ENCODE measurements around the gene AFAP1L2.

The AFAP1L2 gene

GRCh38 chr10:114332301-114333192, 71.8 kb downstream of the AFAP1L2 start:
- no peak for DNase-seq

DNA sequence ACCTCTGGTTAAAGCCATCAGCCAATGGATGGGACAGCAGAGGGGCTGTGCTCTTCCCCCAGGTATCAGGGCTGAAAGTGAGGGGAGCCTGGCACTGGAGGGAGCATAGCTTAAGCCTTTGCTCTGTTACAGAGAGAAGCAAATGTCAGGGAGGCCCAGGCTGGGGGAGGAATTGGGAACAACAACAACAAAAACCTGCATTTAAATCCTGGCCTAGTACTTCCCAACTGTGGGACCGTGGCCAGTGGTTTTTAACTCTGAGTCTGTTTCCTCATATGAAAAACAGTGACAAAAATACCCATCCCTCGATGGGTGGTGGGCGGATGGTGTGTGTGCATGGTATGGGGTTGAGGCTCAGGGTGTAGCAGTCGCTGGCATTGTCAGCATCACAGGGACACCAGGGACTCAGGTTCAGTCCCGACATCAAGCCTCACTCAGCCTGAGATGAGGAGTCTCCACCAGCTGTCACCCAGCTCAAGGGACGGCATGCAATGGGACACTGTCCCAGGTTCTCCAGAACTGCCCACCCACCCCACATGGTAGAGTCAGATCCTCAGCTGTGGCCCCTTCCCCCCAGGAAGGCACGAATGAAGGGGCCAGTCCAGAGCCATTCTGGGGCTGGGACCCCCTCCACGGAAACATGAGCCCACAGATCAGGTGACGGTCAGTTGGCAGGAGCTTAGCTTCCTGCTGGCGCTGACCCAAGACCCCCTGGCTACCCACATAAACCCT, 74.5 kb downstream of the AFAP1L2 start:
- no peak for DNase-seq

- DNase-seq, result no peak
Observed at GRCh38 chr10:114328874-114329273, 75.4 kb downstream of the AFAP1L2 start.

DNA sequence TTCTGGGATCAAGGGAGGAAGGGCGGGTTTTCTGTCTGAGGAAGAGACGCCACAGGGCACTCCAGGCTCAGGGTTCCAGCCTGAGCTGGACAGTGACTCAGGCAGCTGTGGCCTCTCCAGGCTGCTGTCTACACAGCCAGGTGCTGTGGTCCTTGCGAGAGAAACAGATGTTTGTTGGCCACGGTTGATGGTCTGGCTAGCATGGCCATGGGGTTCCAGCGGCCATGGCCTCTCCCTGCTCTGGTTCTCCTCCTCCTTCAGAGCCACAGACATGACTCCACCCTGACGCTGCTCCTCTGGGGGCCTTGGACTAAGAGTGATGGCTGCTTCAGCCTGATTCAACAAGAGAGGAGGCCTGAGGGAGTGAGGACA, 75.9 kb downstream of the AFAP1L2 start:
- no peak for DNase-seq

- no peak for DNase-seq
Observed at GRCh38 chr10:114327537-114328440, 76.5 kb downstream of the AFAP1L2 start.

GRCh38 chr10:114326795-114327194, 77.5 kb downstream of the AFAP1L2 start:
- no peak for DNase-seq

- no peak for DNase-seq
Observed at GRCh38 chr10:114323023-114323422, 81.3 kb downstream of the AFAP1L2 start.

DNA sequence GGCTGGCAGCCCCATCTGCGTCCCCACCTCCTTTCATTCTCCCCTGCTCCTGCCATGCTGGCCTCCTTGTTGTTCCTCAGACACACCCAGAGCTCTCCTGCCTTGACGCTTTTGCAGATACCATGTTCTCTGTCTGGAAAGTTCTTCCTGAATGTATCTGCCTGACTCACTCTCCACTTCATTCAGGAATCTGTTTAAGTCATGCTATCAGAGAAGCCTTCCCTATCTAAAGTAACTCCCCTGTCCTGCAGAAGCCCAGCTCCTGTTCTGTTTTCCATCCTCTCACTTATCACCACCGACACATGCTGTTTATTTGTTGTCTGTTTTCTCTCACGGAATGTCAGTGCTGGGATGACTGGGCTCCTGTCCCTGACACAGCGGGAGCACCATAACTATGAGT, 82.0 kb downstream of the AFAP1L2 start:
- DNase-seq, result no peak

- no peak for DNase-seq
Observed at GRCh38 chr10:114320249-114321116, 83.8 kb downstream of the AFAP1L2 start.

DNA sequence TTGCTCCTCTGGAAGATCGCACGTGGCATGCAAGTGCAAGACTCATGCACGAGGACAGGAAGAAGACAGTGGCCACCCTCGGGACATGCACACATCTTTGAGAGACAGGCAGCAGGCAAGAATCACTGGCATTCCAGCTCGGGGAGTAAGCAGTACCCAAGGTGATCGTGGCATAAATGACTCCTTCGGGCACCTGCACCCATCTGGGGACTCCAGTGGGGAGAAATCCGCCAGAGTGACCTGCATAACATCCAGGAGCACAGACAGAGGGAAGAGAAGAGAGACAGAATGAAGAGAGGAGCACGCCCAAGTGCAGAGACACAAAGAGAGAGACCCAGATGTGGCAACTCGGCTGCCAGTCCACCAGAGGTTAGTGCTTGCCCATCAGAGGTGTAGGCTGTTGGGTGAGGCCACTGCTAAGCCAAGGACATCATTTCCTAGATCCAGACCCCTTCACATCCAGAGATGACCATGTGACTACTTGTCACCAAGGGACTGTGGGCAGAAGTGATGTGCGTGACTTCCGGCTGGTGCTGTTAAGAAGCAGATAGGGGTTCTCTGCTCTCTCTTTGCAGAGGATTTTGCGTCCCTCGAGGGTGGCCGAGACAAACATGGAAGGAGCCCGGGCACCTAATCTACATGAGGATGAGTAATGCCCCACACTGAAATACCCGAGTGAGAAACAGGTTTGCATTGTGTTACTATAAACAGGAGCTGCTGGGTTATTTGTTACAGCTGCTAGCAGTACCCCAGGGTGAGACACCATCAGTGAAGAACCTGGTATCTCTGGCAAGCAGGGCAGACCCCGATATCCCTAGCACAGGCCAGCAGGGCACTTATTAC, 84.7 kb downstream of the AFAP1L2 start:
- DNase-seq, result no peak

DNA sequence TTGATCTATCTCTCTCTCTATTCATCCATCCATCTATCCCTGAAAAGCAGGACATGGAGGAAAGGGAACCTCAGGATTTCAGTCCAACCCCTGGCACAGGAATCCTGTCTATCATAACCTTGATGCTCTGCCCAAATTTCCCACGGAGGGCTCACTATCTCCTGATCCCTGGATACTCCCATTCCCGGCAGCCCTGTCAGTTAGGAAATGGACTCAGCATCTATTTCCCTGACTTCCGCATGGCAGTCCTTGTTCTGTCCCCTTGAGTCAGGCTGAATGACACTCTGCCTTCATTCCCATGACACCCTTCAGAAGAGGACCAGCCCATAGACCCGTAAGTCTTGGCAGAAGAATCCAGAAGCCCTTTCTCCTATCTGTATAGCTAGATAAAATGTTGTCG, 87.6 kb downstream of the AFAP1L2 start:
- no peak for DNase-seq

DNA sequence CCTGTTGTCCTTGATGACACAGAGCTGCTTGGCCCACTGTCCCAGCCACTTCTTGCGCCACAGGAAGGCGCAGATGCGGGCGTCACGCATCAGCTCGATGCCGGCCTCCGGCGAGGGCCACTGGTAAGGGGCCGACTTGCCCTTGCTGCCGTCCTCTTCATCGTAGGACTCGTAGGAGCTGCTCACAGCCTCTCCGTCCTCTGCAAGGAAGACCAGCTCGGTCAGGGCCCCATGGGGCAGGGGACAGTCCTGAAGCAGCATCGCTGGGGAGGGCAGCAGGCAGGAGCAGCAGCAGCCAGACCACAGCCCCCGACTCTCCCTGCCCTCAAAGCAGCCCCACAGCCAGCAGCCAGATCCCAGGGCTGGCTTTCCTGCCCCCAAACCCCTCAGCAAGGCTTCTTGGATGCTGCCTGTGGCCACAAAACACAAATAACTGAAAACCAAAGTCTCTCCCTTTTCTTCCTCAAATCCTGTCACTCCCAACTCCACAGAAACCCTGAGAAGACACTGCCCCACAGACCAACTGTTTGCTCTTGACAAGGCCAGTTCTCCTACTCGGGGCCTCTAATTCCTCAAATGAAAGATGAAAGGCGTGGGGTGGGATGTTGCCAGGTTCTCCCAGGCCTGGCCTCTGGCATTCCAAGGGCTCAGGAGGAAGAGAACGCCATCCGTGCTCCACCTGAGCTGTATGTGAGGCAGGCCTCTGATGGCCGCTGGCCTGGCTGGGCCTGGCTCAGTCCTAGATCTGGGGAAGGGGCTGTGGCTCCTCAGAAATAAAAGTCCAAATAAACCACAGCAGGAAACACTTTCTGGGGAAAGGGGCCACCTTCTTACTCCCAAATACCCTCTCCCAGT, 88.5 kb downstream of the AFAP1L2 start:
- DNase-seq, result no peak

DNA sequence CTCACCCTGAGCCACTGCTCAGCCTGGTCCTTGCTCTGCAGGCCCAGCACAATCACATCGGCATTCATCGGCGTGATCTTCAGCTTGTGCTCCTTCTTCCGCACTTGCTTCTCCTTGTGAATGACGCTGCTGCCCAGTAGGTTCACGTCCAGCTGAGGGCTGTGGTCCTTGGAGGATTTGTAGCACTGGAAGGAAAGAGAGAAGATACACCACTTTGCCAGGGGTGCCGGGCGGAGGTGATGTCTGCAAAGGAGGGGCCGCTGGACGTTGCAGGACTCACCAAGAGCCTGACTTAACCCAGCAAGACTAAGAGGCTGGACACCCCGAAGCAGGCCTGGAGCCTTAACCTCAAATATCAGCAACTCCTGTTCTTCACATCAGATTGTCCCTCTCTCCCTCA, 90.4 kb downstream of the AFAP1L2 start:
- no peak for DNase-seq

- DNase-seq, result no peak
Observed at GRCh38 chr10:114313139-114313538, 91.2 kb downstream of the AFAP1L2 start.

DNA sequence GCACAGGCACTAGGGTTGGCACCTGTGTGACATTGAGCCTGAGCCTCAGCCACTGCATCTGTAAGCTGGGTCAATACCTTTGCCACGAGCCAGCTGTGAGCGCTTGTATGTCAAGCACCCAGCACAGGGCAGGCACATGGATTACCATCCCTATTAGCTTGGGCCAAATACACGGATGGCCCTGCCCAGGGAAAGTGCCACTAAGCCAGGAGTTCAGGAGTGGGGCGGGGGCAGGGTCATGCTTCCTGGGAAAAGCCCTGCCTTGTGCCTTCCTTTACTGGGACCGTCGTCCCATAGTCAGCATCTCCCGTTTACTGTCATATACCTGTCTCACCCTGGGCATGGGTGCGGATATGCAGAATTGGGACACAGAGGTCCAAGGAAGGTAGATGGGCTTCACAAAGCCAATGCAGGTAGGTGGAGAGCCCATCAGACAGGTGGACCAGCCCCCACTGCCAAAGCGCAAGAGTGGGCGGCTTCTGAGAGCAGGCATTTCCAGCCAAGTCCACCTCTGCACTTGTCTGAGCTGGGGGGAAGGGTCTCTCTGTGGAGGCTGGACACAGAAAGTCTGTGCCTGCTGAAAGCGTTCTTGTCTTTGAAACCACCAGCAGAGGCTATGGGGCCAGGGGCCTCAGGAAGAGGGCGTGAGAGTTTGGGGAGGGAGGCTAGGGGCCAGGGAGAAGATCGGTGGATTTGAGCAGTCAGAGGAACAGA, 92.6 kb downstream of the AFAP1L2 start:
- no peak for DNase-seq

DNA sequence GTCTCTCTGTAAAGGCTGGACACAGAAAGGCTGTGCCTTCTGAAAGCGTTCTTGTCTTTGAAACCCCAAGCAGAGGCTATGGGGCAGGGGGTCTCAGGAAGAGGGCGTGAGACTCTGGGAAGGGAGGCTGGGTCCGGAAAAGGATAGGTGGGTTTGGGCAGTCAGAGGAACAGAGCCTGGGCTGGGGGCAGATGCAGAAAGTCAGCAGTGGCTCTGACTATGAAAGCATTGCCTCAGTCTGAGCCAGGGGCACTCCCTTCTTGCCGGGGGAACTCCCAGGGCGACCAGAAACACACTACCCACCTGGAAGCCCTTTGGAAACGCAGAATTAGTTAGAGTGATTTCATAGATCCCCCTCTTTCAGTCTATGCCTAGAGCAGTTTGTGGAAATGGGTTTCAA, 93.3 kb downstream of the AFAP1L2 start:
- no peak for DNase-seq

- no peak for DNase-seq
Observed at GRCh38 chr10:114310346-114310745, 94.0 kb downstream of the AFAP1L2 start.

- no peak for DNase-seq
Observed at GRCh38 chr10:114309364-114309651, 95.0 kb downstream of the AFAP1L2 start.

DNA sequence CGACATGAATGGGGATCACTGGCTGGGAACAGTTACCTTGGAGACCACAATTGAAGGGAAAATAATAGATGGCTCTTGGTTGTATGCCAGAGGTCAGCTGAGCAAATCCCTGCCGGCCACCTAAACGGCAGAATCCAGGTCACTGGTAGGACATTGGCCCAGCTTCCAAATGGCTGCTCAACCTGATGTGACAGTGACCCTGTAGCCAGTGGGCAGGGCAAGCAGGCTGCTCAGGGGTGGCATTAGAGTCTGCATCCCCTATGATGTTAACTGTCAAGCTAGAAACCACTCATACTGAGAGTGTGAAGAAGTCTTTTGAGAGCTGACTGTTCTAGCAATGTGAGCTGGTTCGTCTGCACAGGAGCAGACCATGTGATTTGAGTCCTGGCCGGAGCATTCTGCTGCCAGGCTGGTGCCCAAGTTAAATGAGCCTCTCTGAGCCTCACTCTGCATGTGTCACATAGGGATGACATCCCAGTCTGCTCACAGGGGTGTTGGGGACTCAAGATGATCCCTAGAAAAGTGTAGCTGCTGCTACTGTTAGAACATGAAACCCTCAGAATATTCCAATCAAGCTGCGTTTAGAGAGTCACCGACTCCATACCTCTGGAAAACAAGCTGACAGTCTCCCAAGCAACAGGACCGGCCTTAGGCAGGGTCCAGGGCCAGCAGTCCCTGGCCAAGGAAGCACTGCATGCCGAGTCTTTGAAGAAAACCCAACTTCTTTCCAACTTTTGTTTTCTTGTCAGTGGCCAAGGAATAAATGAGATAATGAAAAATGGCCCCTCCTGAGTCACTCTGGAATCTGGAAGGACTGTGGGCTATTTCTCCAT, 95.6 kb downstream of the AFAP1L2 start:
- DNase-seq, result no peak

All from NCI-H446 treated with DMSO at 0.1 percent for 48 hours (cell line).